Activated CD4-positive, CD25-positive, alpha-beta regulatory T cell treated with anti-CD3 and anti-CD28 coated beads, Interleukin-2, amount 50 U/mL, for 24 hours (primary cell): ENCODE measurements around the gene IFNK.
A peak's percentile ranks its signal among the peaks of the same experiment; 100 is the strongest.

Experiments used
- ATAC-seq, 2 donors: fragments of 150-1000 bp; cut with Tn5 transposase; one replicate each; pipeline ENCODE4 v1.10.0; 2021; ENCODE audit warnings: mild to moderate bottlenecking in 1 of 2, moderate library complexity in 1 of 2

Gene IFNK

DNA sequence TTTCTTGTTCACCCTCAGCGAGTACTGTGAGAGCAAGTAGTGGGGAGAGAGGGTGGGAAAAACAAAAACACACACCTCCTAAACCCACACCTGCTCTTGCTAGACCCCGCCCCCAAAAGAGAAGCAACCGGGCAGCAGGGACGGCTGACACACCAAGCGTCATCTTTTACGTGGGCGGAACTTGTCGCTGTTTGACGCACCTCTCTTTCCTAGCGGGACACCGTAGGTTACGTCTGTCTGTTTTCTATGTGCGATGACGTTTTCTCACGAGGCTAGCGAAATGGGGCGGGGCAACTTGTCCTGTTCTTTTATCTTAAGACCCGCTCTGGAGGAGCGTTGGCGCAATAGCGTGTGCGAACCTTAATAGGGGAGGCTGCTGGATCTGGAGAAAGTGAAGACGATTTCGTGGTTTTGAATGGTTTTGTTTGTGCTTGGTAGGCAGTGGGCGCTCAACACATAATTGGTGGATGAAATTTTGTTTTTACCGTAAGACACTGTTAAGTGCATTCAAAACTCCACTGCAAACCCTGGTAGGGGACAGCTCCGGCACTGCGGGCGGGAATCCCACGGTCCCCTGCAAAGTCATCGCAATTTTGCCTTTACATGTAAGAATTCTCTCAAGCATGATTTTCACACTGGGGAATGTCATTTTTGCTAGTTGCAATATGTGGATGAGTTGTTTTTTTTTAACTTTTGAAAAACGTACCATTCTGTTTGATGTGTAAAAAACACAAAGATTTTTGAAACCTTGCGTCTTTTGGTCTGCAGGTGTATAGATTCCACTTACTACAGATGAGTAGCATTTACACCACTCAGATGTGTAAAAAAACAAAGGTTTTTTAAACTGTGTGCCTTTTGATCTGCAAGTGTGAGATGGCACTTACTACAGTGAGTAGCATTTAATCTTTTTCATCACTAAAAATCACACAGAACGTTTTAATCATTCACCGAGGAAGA is 49.8 kb downstream of the IFNK start:
- peak; percentile 81 to 82 for ATAC-seq
